SH-SY5Y (cell line): ENCODE data around the gene COL1A2.

Source experiments
- GATA2 ChIP-seq: IDR thresholded peaks from 2 replicates; pipeline ENCODE4 v1.6.1; 2011; ENCODE audit warnings: mild to moderate bottlenecking, low read depth, low read length
- GATA3 ChIP-seq: IDR thresholded peaks from 2 replicates; pipeline ENCODE4 v1.6.1; 2011; ENCODE audit warnings: low read depth, mild to moderate bottlenecking, low read length, moderate library complexity

DNA sequence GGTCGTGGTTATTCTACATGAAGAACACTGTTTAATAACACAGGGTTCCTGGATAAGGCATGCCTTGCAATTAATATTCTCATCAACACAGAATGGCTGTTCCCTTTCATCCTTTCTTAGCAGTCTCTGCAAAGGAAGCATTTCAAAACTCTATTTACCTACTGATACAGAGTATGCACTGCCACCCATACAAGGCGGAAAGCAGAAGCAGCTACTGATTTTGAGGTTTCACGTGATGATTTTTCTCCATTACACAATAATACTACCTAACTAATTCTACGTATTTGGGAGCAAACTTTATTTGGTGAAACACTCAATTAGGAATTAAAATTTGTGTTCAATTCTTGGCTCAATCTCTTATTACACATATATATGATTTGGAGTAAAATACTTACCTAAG lies 43.0 kb upstream of the COL1A2 start:
- TF ChIP-seq GATA2 (no peak), GATA3 (no peak)
